Lung (tissue), 12 donors: ENCODE data around the gene APCDD1. TPM values are rescaled to one million over a fixed set of nuclear protein-coding genes. Genes with fewer than 3 reads are reported as not detected.

ENCODE experiments used
- ATAC-seq: fragments of 200-7000 bp; cut with Tn5 transposase; one replicate; pipeline ENCODE4 v1.9.1; 2020; ENCODE audit warnings: moderate number of reproducible peaks; ENCODE audit not compliant: insufficient read depth, low FRiP score
- DNase-seq, 3 donors: peaks; one replicate each; pipeline ENCODE4 v3.0.0-alpha.2; 2013 to 2017
- H3K27ac ChIP-seq, 2 donors: one replicate each; pipeline ENCODE4 v1.5.1; 2013; ENCODE audit warnings: mild to moderate bottlenecking in 2 of 2, moderate library complexity in 2 of 2, control low read depth in 1 of 2, inconsistent platforms in 1 of 2, low read depth in 1 of 2, low read length in 1 of 2
- H3K27me3 ChIP-seq, 3 donors: one replicate each; pipeline ENCODE4 v1.5.1; 2013; ENCODE audit warnings: low read length in 2 of 3; ENCODE audit not compliant: control insufficient read depth in 3 of 3, insufficient read depth in 3 of 3
- H3K36me3 ChIP-seq, 4 donors: one replicate each; pipeline ENCODE4 v1.5.1; 2013; ENCODE audit warnings: low read length in 4 of 4, mild to moderate bottlenecking in 1 of 4, moderate library complexity in 1 of 4; ENCODE audit not compliant: control insufficient read depth in 4 of 4, insufficient read depth in 4 of 4
- H3K4me1 ChIP-seq, 5 donors: one replicate each; pipeline ENCODE4 v1.5.1; 2013; ENCODE audit warnings: low read length in 5 of 5, mild to moderate bottlenecking in 2 of 5, moderate library complexity in 1 of 5; ENCODE audit not compliant: control insufficient read depth in 5 of 5, insufficient read depth in 5 of 5
- H3K4me3 ChIP-seq: one replicate; pipeline ENCODE4 v1.5.1; 2013; ENCODE audit warnings: mild to moderate bottlenecking, control low read depth, moderate library complexity
- H3K9ac ChIP-seq, 2 donors: one replicate each; pipeline ENCODE4 v1.5.1; 2013; ENCODE audit warnings: low read length in 2 of 2, control low read depth in 1 of 2; ENCODE audit not compliant: insufficient read depth in 1 of 2
- H3K9me3 ChIP-seq, 4 donors: one replicate each; pipeline ENCODE4 v1.5.1; 2013; ENCODE audit warnings: low read length in 3 of 4, mild to moderate bottlenecking in 1 of 4, moderate library complexity in 1 of 4; ENCODE audit not compliant: control insufficient read depth in 4 of 4, insufficient read depth in 3 of 4
- WGBS, 2 donors: extraction: QIAGEN DNeasy Blood & Tissue Kit; methylation state at CpG; one replicate each; pipeline ENCODE4 v1.1.7; 2013; 5-methylcytosine and 5-hydroxymethylcytosine counted together
- polyA plus RNA-seq, 2 donors: library from polyadenylated mRNA; stranded (reverse); fragments of 200-250 nt; gene quantifications; one replicate each; pipeline ENCODE4 v1.2.1, GENCODE V29; 2013
- total RNA-seq, 2 donors: library from RNA; depleted of rRNA in 1 of 2; stranded (reverse); fragments of >200 nt in 1 of 2; gene quantifications; one replicate each; pipeline ENCODE4 v1.2.1, GENCODE V29; 2014 to 2021
- TF ChIP-seq, protein P1 (sequence below): IDR thresholded peaks from 2 replicates; pipeline ENCODE4 v1.5.1; 2012; ENCODE audit warnings: mild to moderate bottlenecking; ENCODE audit errors: control extremely low read depth, extremely low read depth
- donor health status: control.
- donor health status: control.
- donor health status: Bipolar disorder and iron deficiency.
- donor health status: healthy.
- donor health status: DM: yes; HTN: yes; CAD: no.

APCDD1 gene
- total and polyA plus RNA-seq, 4 donors, result 6.8 to 77.4 (median 29.3) TPM

GRCh38 chr18:10495936-10496335 lies 41.5 kb downstream of the APCDD1 start:
- Histone ChIP-seq H3K9ac (no peak overlapping the region), H3K36me3 (no peaks in the 10 kb centered on the region), H3K27ac (no peak overlapping the region), H3K4me1 (peaks cover 0 to 16% (median 0%) of the 10 kb centered on the region in 5 donors), H3K27me3 (no peaks in the 10 kb centered on the region), H3K4me3 (no peak overlapping the region), H3K9me3 (no peaks in the 10 kb centered on the region)
- 66 to 76% methylated on average over 2 of the region's 2 CpGs for WGBS, 2 donors
- DNase-seq (no peak), ATAC-seq (no peak)
- TF ChIP-seq, protein P1, sequence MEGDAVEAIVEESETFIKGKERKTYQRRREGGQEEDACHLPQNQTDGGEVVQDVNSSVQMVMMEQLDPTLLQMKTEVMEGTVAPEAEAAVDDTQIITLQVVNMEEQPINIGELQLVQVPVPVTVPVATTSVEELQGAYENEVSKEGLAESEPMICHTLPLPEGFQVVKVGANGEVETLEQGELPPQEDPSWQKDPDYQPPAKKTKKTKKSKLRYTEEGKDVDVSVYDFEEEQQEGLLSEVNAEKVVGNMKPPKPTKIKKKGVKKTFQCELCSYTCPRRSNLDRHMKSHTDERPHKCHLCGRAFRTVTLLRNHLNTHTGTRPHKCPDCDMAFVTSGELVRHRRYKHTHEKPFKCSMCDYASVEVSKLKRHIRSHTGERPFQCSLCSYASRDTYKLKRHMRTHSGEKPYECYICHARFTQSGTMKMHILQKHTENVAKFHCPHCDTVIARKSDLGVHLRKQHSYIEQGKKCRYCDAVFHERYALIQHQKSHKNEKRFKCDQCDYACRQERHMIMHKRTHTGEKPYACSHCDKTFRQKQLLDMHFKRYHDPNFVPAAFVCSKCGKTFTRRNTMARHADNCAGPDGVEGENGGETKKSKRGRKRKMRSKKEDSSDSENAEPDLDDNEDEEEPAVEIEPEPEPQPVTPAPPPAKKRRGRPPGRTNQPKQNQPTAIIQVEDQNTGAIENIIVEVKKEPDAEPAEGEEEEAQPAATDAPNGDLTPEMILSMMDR, result no peak

DNA sequence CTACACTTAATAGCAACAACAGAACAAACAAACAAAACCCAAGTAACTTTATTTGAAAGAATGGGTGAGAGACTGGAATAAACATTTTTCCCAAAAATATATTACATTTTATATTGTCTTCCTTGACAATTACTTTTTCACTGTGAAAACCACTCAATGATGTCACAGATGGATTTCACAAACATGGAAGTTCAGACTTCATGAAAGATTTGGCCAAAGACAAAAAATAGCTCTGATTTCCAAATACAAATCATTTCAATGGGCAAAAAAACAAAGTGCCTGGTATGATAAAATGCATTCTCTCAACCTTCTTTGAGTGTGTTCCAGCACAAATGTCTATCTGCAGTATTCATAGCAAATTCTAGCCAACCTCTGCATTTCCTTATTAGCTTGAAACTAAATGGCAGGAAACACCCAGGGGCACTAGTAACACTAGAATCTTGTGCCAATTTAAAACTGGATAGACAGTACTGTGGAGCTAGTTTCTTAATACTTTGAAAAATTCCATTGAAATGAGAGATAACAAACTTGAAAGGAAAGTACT lies 42.8 kb downstream of the APCDD1 start:
- ATAC-seq (no peak), DNase-seq (peak in 1 of 3 donors; percentile 42)
- H3K9ac ChIP-seq, result no peak overlapping the region
- no peaks in the 10 kb centered on the region for H3K27me3 ChIP-seq
- no peak overlapping the region for H3K27ac ChIP-seq
- H3K4me3 ChIP-seq, result no peak overlapping the region
- no peaks in the 10 kb centered on the region for H3K36me3 ChIP-seq
- no peaks in the 10 kb centered on the region for H3K9me3 ChIP-seq
- peaks cover 0 to 16% (median 0%) of the 10 kb centered on the region in 5 donors for H3K4me1 ChIP-seq
- TF ChIP-seq, protein P1, result no peak

DNA sequence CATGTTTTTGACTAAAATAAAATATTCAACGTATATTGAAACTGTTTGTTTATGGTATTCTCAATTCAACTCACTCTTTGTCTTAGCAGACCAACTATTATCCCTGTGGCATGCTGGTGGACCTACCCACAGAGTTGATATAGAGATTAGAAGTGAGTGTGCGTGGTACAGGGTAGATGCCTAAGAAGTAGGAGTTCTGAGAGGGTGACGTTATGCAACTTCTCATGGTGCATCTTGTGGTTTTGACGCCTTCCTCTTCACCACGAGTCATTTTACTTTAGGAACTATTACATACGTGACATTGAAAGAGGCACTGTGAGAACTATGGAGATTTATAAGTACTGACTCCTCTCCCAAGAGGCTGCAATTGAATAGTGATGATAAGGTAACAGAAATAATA lies 44.8 kb downstream of the APCDD1 start:
- Histone ChIP-seq H3K9ac (no peak overlapping the region), H3K4me3 (no peak overlapping the region), H3K27ac (no peak overlapping the region), H3K27me3 (no peaks in the 10 kb centered on the region), H3K36me3 (no peaks in the 10 kb centered on the region), H3K9me3 (no peaks in the 10 kb centered on the region), H3K4me1 (peaks cover 0 to 16% (median 0%) of the 10 kb centered on the region in 5 donors)
- TF ChIP-seq, protein P1, result no peak
- ATAC-seq (no peak), DNase-seq (no peak)
- WGBS, 2 donors, result 27 to 62% methylated on average over 6 of the region's 6 CpGs

GRCh38 chr18:10500038-10500437 lies 45.6 kb downstream of the APCDD1 start:
- Histone ChIP-seq H3K9ac (no peak overlapping the region), H3K9me3 (no peaks in the 10 kb centered on the region), H3K27ac (no peak overlapping the region), H3K4me3 (no peak overlapping the region), H3K4me1 (peaks cover 0 to 16% (median 0%) of the 10 kb centered on the region in 5 donors), H3K27me3 (no peaks in the 10 kb centered on the region), H3K36me3 (no peaks in the 10 kb centered on the region)
- DNase-seq, result no peak
- WGBS, 2 donors, result 66 to 78% methylated on average over 2 of the region's 2 CpGs
- no peak for ATAC-seq
- TF ChIP-seq, protein P1, result no peak
